Mesangial cell (primary cell): Measurements from ENCODE around the gene HIKESHI. TPM values are rescaled to one million over a fixed set of nuclear protein-coding genes. Genes with fewer than 3 reads are reported as not detected.

Source experiments
- total RNA-seq: library from RNA; depleted of rRNA; stranded (reverse); fragments of >200 nt; gene quantifications from 2 replicates; pipeline ENCODE4 v1.2.3, GENCODE V29; 2015

Gene HIKESHI
- total RNA-seq, result 30.8 and 36.0 TPM in 2 replicates

GRCh38 chr11:86302092-86302793 is at the start of gene HIKESHI:
HIKESHI (plus strand) TSS chr11:86302240; CDS start chr11:86302449, 209 bp downstream.

GRCh38 chr11:86374586-86374985 is 72.5 kb downstream of the HIKESHI start, which contains the start of gene CCDC81:
CCDC81 (plus strand) TSS chr11:86374887; CDS start chr11:86375164, 277 bp downstream.

Other genes with a start within 250 kb of the HIKESHI start
- gene PICALM, start 233.2 kb upstream of the HIKESHI start, total RNA-seq, result 178 and 181 TPM in 2 replicates
- 5.2 and 8.5 TPM in 2 replicates for gene EED, start 57.5 kb upstream of the HIKESHI start, total RNA-seq
- 0.76 and 0.81 TPM in 2 replicates for gene CCDC81, start 72.6 kb downstream of the HIKESHI start, total RNA-seq